DOHH2 (cell line): ENCODE data around the gene COL1A1.

ENCODE experiments used
- H3F3A ChIP-seq: fragments of 200-600 bp; sonication (generic), shearing (Covaris generic); 2 replicates; pipeline ENCODE4 v1.6.0; 2016; ENCODE audit warnings: antibody characterized with exemption, mild to moderate bottlenecking; ENCODE audit not compliant: control insufficient read depth, insufficient read depth
- H3K27ac ChIP-seq: fragments of 200-600 bp; sonication (generic); 2 replicates; pipeline ENCODE4 v1.5.1; 2014; ENCODE audit warnings: low read depth, mild to moderate bottlenecking, low read length, moderate library complexity
- H3K27me3 ChIP-seq: fragments of 200-600 bp; sonication (generic); 2 replicates; pipeline ENCODE4 v1.6.1; 2014; ENCODE audit warnings: mild to moderate bottlenecking, low read length, mixed read lengths; ENCODE audit not compliant: control insufficient read depth
- H3K36me3 ChIP-seq: fragments of 200-600 bp; sonication (generic); 2 replicates; pipeline ENCODE4 v1.6.1; 2014; ENCODE audit warnings: mild to moderate bottlenecking, low read length, moderate library complexity, mixed read lengths; ENCODE audit not compliant: control insufficient read depth
- H3K4me1 ChIP-seq: fragments of 200-600 bp; sonication (generic); 2 replicates; pipeline ENCODE4 v1.6.1; 2014; ENCODE audit warnings: mild to moderate bottlenecking, low read length, mixed read lengths; ENCODE audit not compliant: control insufficient read depth
- H3K4me2 ChIP-seq: fragments of 200-600 bp; sonication (generic); 2 replicates; pipeline ENCODE4 v1.6.0; 2014; ENCODE audit warnings: mild to moderate bottlenecking, low read length, moderate library complexity
- H3K4me3 ChIP-seq: fragments of 200-600 bp; sonication (generic); 2 replicates; pipeline ENCODE4 v1.5.1; 2014; ENCODE audit warnings: mild to moderate bottlenecking, low read length, mixed read lengths
- H3K79me2 ChIP-seq: fragments of 200-600 bp; sonication (generic); 2 replicates; pipeline ENCODE4 v1.6.1; 2014; ENCODE audit warnings: mild to moderate bottlenecking, low read length, mixed read lengths; ENCODE audit not compliant: control insufficient read depth
- H3K9me2 ChIP-seq: fragments of 200-600 bp; sonication (generic); replicated peaks from 2 replicates; pipeline ENCODE4 v1.6.1; 2014; ENCODE audit warnings: mild to moderate bottlenecking, low read length, mixed read lengths; ENCODE audit not compliant: control insufficient read depth
- H3K9me3 ChIP-seq: fragments of 200-600 bp; sonication (generic); 2 replicates; pipeline ENCODE4 v1.6.1; 2014; ENCODE audit warnings: antibody characterized with exemption, low read length, mixed read lengths; ENCODE audit not compliant: control insufficient read depth, insufficient read depth
- H4K20me1 ChIP-seq: fragments of 200-600 bp; sonication (generic); 2 replicates; pipeline ENCODE4 v1.6.0; 2014; ENCODE audit warnings: low read depth, mild to moderate bottlenecking, antibody characterized with exemption, low read length, moderate library complexity; ENCODE audit not compliant: control insufficient read depth, insufficient read depth
- CTCF ChIP-seq: fragments of 200-600 bp; sonication (generic); IDR thresholded peaks from one replicate; pipeline ENCODE4 v1.5.1; 2014; ENCODE audit warnings: antibody characterized with exemption, mild to moderate bottlenecking, low read depth, low read length; ENCODE audit not compliant: poor library complexity, severe bottlenecking
- EZH2phosphoT487 ChIP-seq: fragments of 200-600 bp; sonication (generic); IDR thresholded peaks from 2 replicates; pipeline ENCODE4 v1.6.1; 2017; ENCODE audit warnings: borderline replicate concordance, mild to moderate bottlenecking, antibody characterized with exemption, low read length, moderate library complexity, mixed read lengths

COL1A1 gene

GRCh38 chr17:50136096-50136687, 65.2 kb downstream of the COL1A1 start:
- Histone ChIP-seq H3K36me3 (peaks cover 68% of the 10 kb centered on the region), H3K27ac (no peak overlapping the region), H3K9me3 (no peaks in the 10 kb centered on the region), H3K4me2 (no peak overlapping the region), H3K27me3 (no peaks in the 10 kb centered on the region; the same call in 1 of the 2 replicates), H4K20me1 (peaks cover 22% of the 10 kb centered on the region), H3F3A (0 out of 2 replicates have a peak, but pooled peaks cover 8% of the 10 kb centered on the region), H3K4me1 (peaks cover 16% of the 10 kb centered on the region), H3K79me2 (peaks cover 8% of the 10 kb centered on the region), H3K4me3 (no peak overlapping the region), H3K9me2 (no peaks in the 10 kb centered on the region)
- TF ChIP-seq CTCF: no peak
- TF ChIP-seq EZH2phosphoT487: no peak

- no peak for TF ChIP-seq EZH2phosphoT487
- TF ChIP-seq CTCF: no peak
- H3K9me2 ChIP-seq: no peaks in the 10 kb centered on the region
- H3K4me2 ChIP-seq: no peak overlapping the region
- peaks cover 9% of the 10 kb centered on the region for H3K4me1 ChIP-seq
- H3F3A ChIP-seq: 0 out of 2 replicates have a peak, but pooled peaks cover 8% of the 10 kb centered on the region
- no peaks in the 10 kb centered on the region for H3K9me3 ChIP-seq
- H3K4me3 ChIP-seq: no peak overlapping the region
- no peak overlapping the region for H3K27ac ChIP-seq
- peaks cover 22% of the 10 kb centered on the region for H4K20me1 ChIP-seq
- H3K36me3 ChIP-seq: peaks cover 62% of the 10 kb centered on the region
- H3K79me2 ChIP-seq: peaks cover 8% of the 10 kb centered on the region
- H3K27me3 ChIP-seq: peaks cover 6% of the 10 kb centered on the region
Observed at GRCh38 chr17:50135316-50136095, 65.9 kb downstream of the COL1A1 start.

- H3K27ac ChIP-seq: no peak overlapping the region
- no peaks in the 10 kb centered on the region for H3K9me2 ChIP-seq
- H3K36me3 ChIP-seq: peaks cover 52% of the 10 kb centered on the region
- no peak overlapping the region for H3K4me3 ChIP-seq
- no peak overlapping the region for H3K4me2 ChIP-seq
- peaks cover 17% of the 10 kb centered on the region for H4K20me1 ChIP-seq
- H3K79me2 ChIP-seq: peaks cover 5% of the 10 kb centered on the region
- TF ChIP-seq EZH2phosphoT487 (no peak), CTCF (no peak)
- peaks cover 6% of the 10 kb centered on the region; the same call in 1 of the 2 replicates for H3K4me1 ChIP-seq
- peaks cover 15% of the 10 kb centered on the region for H3K27me3 ChIP-seq
- H3F3A ChIP-seq: 0 out of 2 replicates have a peak, but pooled peaks cover 5% of the 10 kb centered on the region
- H3K9me3 ChIP-seq: no peaks in the 10 kb centered on the region
Observed at GRCh38 chr17:50134206-50135110, 67.0 kb downstream of the COL1A1 start.
